NCI-H82 (cell line): ENCODE measurements around the gene TBX2.

Experiments used
- DNase-seq: peaks from one replicate; lab custom pipeline; 2025; lab: John Stamatoyannopoulos, UW

The TBX2 gene

GRCh38 chr17:61368832-61369450 is 30.7 kb upstream of the TBX2 start:
- no peak for DNase-seq

- DNase-seq: no peak
Observed at GRCh38 chr17:61369751-61370150, 29.9 kb upstream of the TBX2 start.

GRCh38 chr17:61371179-61371578 is 28.5 kb upstream of the TBX2 start:
- no peak for DNase-seq

GRCh38 chr17:61371606-61372005 is 28.0 kb upstream of the TBX2 start:
- DNase-seq: no peak

- no peak for DNase-seq
Observed at GRCh38 chr17:61372436-61372835, 27.2 kb upstream of the TBX2 start.

- DNase-seq: no peak
Observed at GRCh38 chr17:61376931-61377838, 22.5 kb upstream of the TBX2 start.

- no peak for DNase-seq
Observed at GRCh38 chr17:61378658-61379456, 20.8 kb upstream of the TBX2 start.

GRCh38 chr17:61379457-61380216 is 20.0 kb upstream of the TBX2 start:
- DNase-seq: no peak

GRCh38 chr17:61380217-61380835 is 19.3 kb upstream of the TBX2 start:
- no peak for DNase-seq

- peak; percentile 58 for DNase-seq
Observed at GRCh38 chr17:61380836-61381525, 18.7 kb upstream of the TBX2 start.

- DNase-seq: no peak
Observed at GRCh38 chr17:61381537-61381936, 18.1 kb upstream of the TBX2 start.

GRCh38 chr17:61382796-61383688 is 16.6 kb upstream of the TBX2 start:
- DNase-seq: peak; percentile 27

- no peak for DNase-seq
Observed at GRCh38 chr17:61383689-61384201, 15.9 kb upstream of the TBX2 start.

GRCh38 chr17:61384354-61384691 is 15.3 kb upstream of the TBX2 start:
- DNase-seq: no peak

- DNase-seq: no peak
Observed at GRCh38 chr17:61384692-61385576, 14.7 kb upstream of the TBX2 start.

- peak; percentile 49 for DNase-seq
Observed at GRCh38 chr17:61385577-61386236, 13.9 kb upstream of the TBX2 start.

GRCh38 chr17:61386251-61386650 is 13.4 kb upstream of the TBX2 start:
- DNase-seq: no peak

GRCh38 chr17:61387011-61387410 is 12.6 kb upstream of the TBX2 start:
- DNase-seq: no peak
